SK-N-MC (cell line): ENCODE results near the gene RASA4B.
"Not testable (repeated sequence)": the region's sequence is repeated elsewhere in the genome, so short reads cannot be mapped to it uniquely, and the experiment has no call there.

ENCODE experiments used
- DNase-seq: peaks from one replicate; pipeline ENCODE4 v3.0.0-alpha.2; 2011; ENCODE audit warnings: low read depth, low spot score
- H3K27ac ChIP-seq: fragments of 200-600 bp; sonication (generic); 2 replicates; pipeline ENCODE4 v1.5.1; 2016; ENCODE audit warnings: mixed run types
- H3K36me3 ChIP-seq: fragments of 200-600 bp; sonication (generic); 2 replicates; pipeline ENCODE4 v1.6.1; 2017; ENCODE audit warnings: antibody characterized with exemption, low read length, mixed read lengths; ENCODE audit not compliant: insufficient read depth
- H3K4me3 ChIP-seq: fragments of 200-600 bp; sonication (generic); 2 replicates; pipeline ENCODE4 v1.5.1; 2016
- H3K9ac ChIP-seq: fragments of 200-600 bp; sonication (generic); 2 replicates; pipeline ENCODE4 v1.8.0; 2017; ENCODE audit warnings: mixed run types, mixed read lengths; ENCODE audit not compliant: insufficient read length
- H3K9me3 ChIP-seq: fragments of 200-600 bp; sonication (generic); 2 replicates; pipeline ENCODE4 v1.6.1; 2017; ENCODE audit warnings: low read depth, mild to moderate bottlenecking, antibody characterized with exemption, low read length, moderate library complexity, mixed read lengths

Gene RASA4B

GRCh38 chr7:102517550-102518147 lies at the start of gene RASA4B:
RASA4B (minus strand) TSS chr7:102517777; CDS start chr7:102517710, 67 bp downstream.
- H3K4me3 ChIP-seq, H3K9me3 ChIP-seq, H3K27ac ChIP-seq, DNase-seq, H3K9ac ChIP-seq, H3K36me3 ChIP-seq: not testable (repeated sequence)

- not testable (repeated sequence) for H3K36me3 ChIP-seq, H3K27ac ChIP-seq, H3K9ac ChIP-seq, H3K4me3 ChIP-seq, H3K9me3 ChIP-seq, DNase-seq
Observed at GRCh38 chr7:102550808-102551422, 33.3 kb upstream of the RASA4B start, which contains the start of gene SPDYE2. SPDYE2 (plus strand) TSS chr7:102551226; CDS start chr7:102553256, 2,030 bp downstream.

GRCh38 chr7:102546353-102546752 lies 28.8 kb upstream of the RASA4B start:
- H3K9me3 ChIP-seq, H3K4me3 ChIP-seq, DNase-seq, H3K9ac ChIP-seq, H3K27ac ChIP-seq, H3K36me3 ChIP-seq: not testable (repeated sequence)

GRCh38 chr7:102545288-102545687 lies 27.7 kb upstream of the RASA4B start:
- H3K4me3 ChIP-seq, H3K9me3 ChIP-seq, DNase-seq, H3K9ac ChIP-seq, H3K36me3 ChIP-seq, H3K27ac ChIP-seq: not testable (repeated sequence)

- DNase-seq, H3K27ac ChIP-seq, H3K9ac ChIP-seq, H3K9me3 ChIP-seq, H3K4me3 ChIP-seq, H3K36me3 ChIP-seq: not testable (repeated sequence)
Observed at GRCh38 chr7:102544372-102544771, 26.8 kb upstream of the RASA4B start.

- not testable (repeated sequence) for H3K4me3 ChIP-seq
Observed at GRCh38 chr7:102543596-102543995, 26.0 kb upstream of the RASA4B start, which contains the start of gene UPK3BL2. UPK3BL2 (minus strand) TSS chr7:102543696; CDS start chr7:102543636, 60 bp downstream.

GRCh38 chr7:102542771-102543170 lies 25.2 kb upstream of the RASA4B start:
- H3K36me3 ChIP-seq, H3K9me3 ChIP-seq, H3K4me3 ChIP-seq, H3K9ac ChIP-seq, H3K27ac ChIP-seq, DNase-seq: not testable (repeated sequence)

More at GRCh38 chr7:102543596-102543995, 26.0 kb upstream of the RASA4B start, which contains the start of gene UPK3BL2:
- not testable (repeated sequence) for H3K9ac ChIP-seq, H3K27ac ChIP-seq, DNase-seq, H3K9me3 ChIP-seq, H3K36me3 ChIP-seq

GRCh38 chr7:102542083-102542482 lies 24.5 kb upstream of the RASA4B start:
- H3K36me3 ChIP-seq, DNase-seq, H3K4me3 ChIP-seq, H3K27ac ChIP-seq, H3K9ac ChIP-seq, H3K9me3 ChIP-seq: not testable (repeated sequence)

GRCh38 chr7:102540604-102541003 lies 23.0 kb upstream of the RASA4B start:
- not testable (repeated sequence) for H3K36me3 ChIP-seq, H3K9ac ChIP-seq, DNase-seq, H3K9me3 ChIP-seq, H3K27ac ChIP-seq, H3K4me3 ChIP-seq

- not testable (repeated sequence) for H3K4me3 ChIP-seq, DNase-seq, H3K27ac ChIP-seq, H3K9ac ChIP-seq, H3K36me3 ChIP-seq, H3K9me3 ChIP-seq
Observed at GRCh38 chr7:102535062-102535615, 17.6 kb upstream of the RASA4B start.

GRCh38 chr7:102532127-102532526 lies 14.6 kb upstream of the RASA4B start:
- H3K36me3 ChIP-seq, H3K4me3 ChIP-seq, H3K9me3 ChIP-seq, DNase-seq, H3K27ac ChIP-seq, H3K9ac ChIP-seq: not testable (repeated sequence)

- not testable (repeated sequence) for H3K9ac ChIP-seq, DNase-seq, H3K36me3 ChIP-seq, H3K27ac ChIP-seq, H3K9me3 ChIP-seq, H3K4me3 ChIP-seq
Observed at GRCh38 chr7:102531583-102531982, 14.0 kb upstream of the RASA4B start.

GRCh38 chr7:102527822-102528793 lies 10.5 kb upstream of the RASA4B start:
- H3K9me3 ChIP-seq, H3K36me3 ChIP-seq, DNase-seq, H3K4me3 ChIP-seq, H3K27ac ChIP-seq, H3K9ac ChIP-seq: not testable (repeated sequence)

- not testable (repeated sequence) for H3K9ac ChIP-seq, DNase-seq, H3K36me3 ChIP-seq, H3K27ac ChIP-seq, H3K9me3 ChIP-seq, H3K4me3 ChIP-seq
Observed at GRCh38 chr7:102527182-102527581, 9.6 kb upstream of the RASA4B start.
